HG02840 (cell line): ENCODE results near the gene TRDMT1.

Experiments used
- ATAC-seq: cut with Tn5 transposase; IDR thresholded peaks from one replicate; pipeline ENCODE4 v1.9.1; 2021; ENCODE audit warnings: mild to moderate bottlenecking, moderate library complexity, moderate number of reproducible peaks; ENCODE audit not compliant: unreplicated experiment, low FRiP score

Gene TRDMT1

GRCh38 chr10:17113346-17113745, 88.1 kb downstream of the TRDMT1 start:
- no peak for ATAC-seq

GRCh38 chr10:17112566-17112965, 88.9 kb downstream of the TRDMT1 start:
- ATAC-seq: no peak

GRCh38 chr10:17109475-17110207, 91.8 kb downstream of the TRDMT1 start:
- no peak for ATAC-seq

GRCh38 chr10:17109046-17109445, 92.4 kb downstream of the TRDMT1 start:
- no peak for ATAC-seq

- ATAC-seq: no peak
Measured at GRCh38 chr10:17106991-17107390, 94.5 kb downstream of the TRDMT1 start.

GRCh38 chr10:17101910-17102266, 99.6 kb downstream of the TRDMT1 start:
- no peak for ATAC-seq

GRCh38 chr10:17101257-17101909, 100.1 kb downstream of the TRDMT1 start:
- ATAC-seq: no peak

GRCh38 chr10:17100586-17100985, 100.9 kb downstream of the TRDMT1 start:
- ATAC-seq: no peak

- ATAC-seq: no peak
Measured at GRCh38 chr10:17098012-17098411, 103.5 kb downstream of the TRDMT1 start.
